Measurements from ENCODE around the gene LHFPL3. TPM values are rescaled to one million over a fixed set of nuclear protein-coding genes. Genes with fewer than 3 reads are reported as not detected.

LHFPL3 gene
- total RNA-seq, 1 experiment from 2014 or later = 0.83 TPM

- no peak for TF ChIP-seq ELF4 (CRISPR knock-in tag; IDR thresholded peaks at IDR 0.05; ENCODE audit: low read depth)
- no peak for TF ChIP-seq ZNF671 (CRISPR knock-in tag; IDR thresholded peaks at IDR 0.05)
- TF ChIP-seq IRF2 (CRISPR knock-in tag; IDR thresholded peaks at IDR 0.05; ENCODE audit: borderline replicate concordance, low read depth) = no peak
- no peak for TF ChIP-seq STAT6 (CRISPR knock-in tag; conservative IDR thresholded peaks at IDR 0.05; ENCODE audit: low read depth)
- no peak for TF ChIP-seq ARID4B (CRISPR knock-in tag; IDR thresholded peaks at IDR 0.05; ENCODE audit: borderline replicate concordance)
- no peak for TF ChIP-seq ZNF138 (CRISPR knock-in tag; conservative IDR thresholded peaks at IDR 0.05)
- no peak for TF ChIP-seq AFF4 (CRISPR knock-in tag; IDR thresholded peaks at IDR 0.05; ENCODE audit: borderline replicate concordance)
- TF ChIP-seq RELA (CRISPR knock-in tag; IDR thresholded peaks at IDR 0.05; ENCODE audit: borderline replicate concordance) = no peak
- TF ChIP-seq NFYB (CRISPR knock-in tag; conservative IDR thresholded peaks at IDR 0.05; ENCODE audit: low read depth) = no peak
- TF ChIP-seq CTCF (IDR thresholded peaks at IDR 0.05) = no peak
- TF ChIP-seq ZSCAN18 (CRISPR knock-in tag; IDR thresholded peaks at IDR 0.05) = no peak
- TF ChIP-seq ZMAT4 (CRISPR knock-in tag; IDR thresholded peaks at IDR 0.05) = no peak
- no peak for TF ChIP-seq ZNF263 (CRISPR knock-in tag; IDR thresholded peaks at IDR 0.05; ENCODE audit: low read depth)
- no peak for TF ChIP-seq ZNF121 (CRISPR knock-in tag; IDR thresholded peaks at IDR 0.05)
These were observed 159.2 kb downstream of the LHFPL3 start (continued) for GRCh38 chr7:104487642-104488041.

All from WTC11 (cell line).